Fibroblast of villous mesenchyme (primary cell): ENCODE results near the gene UTP4. TPM values are rescaled to one million over a fixed set of nuclear protein-coding genes. Genes with fewer than 3 reads are reported as not detected.

Source experiments
- DNase-seq: peaks from one replicate; pipeline ENCODE4 v3.0.0-alpha.2; 2010; ENCODE audit warnings: low read depth
- H3K4me3 ChIP-seq: 2 replicates; pipeline ENCODE4 v1.5.1; 2011; ENCODE audit warnings: low read depth, mild to moderate bottlenecking, low read length
- CTCF ChIP-seq: IDR thresholded peaks from 2 replicates; pipeline ENCODE4 v1.5.1; 2012; ENCODE audit warnings: low read depth, mild to moderate bottlenecking, low read length; ENCODE audit not compliant: insufficient read depth
- small RNA-seq: library from RNA; depleted of rRNA; stranded (forward); fragments of <200 nt; gene quantifications from one replicate; pipeline ENCODE3, GENCODE V24; 2012
- total RNA-seq: library from RNA; depleted of rRNA; stranded (reverse); fragments of >200 nt; gene quantifications from 2 replicates; pipeline ENCODE4 v1.2.3, GENCODE V29; 2012

The UTP4 gene
- total RNA-seq, 1 donor, result 22.5 TPM

GRCh38 chr16:69204172-69204571 lies 71.7 kb downstream of the UTP4 start:
- no peak for TF ChIP-seq CTCF
- H3K4me3 ChIP-seq, result no peak overlapping the region
- DNase-seq, result no peak

- no peak for TF ChIP-seq CTCF
- no peak for DNase-seq
- H3K4me3 ChIP-seq, result no peak overlapping the region
Measured at GRCh38 chr16:69209735-69210134, 77.3 kb downstream of the UTP4 start.

GRCh38 chr16:69217433-69217832 lies 85.0 kb downstream of the UTP4 start:
- no peak overlapping the region for H3K4me3 ChIP-seq
- TF ChIP-seq CTCF, result no peak
- DNase-seq, result peak; percentile 81

Small RNA genes lying within 50 kb of the gene (small RNA-seq; reads per million reads assigned to genes)
- gene RF00019 (not detected), gene RNU6-22P (0.94 reads per million, percentile 7 among the genes with 10 or more reads in this experiment)

Other genes starting within 250 kb of the UTP4 start
- 0.32 and 0.43 TPM in 2 replicates for gene HAS3, start 27.0 kb upstream of the UTP4 start, total RNA-seq
- gene CHTF8, start 61 bp upstream of the UTP4 start, total RNA-seq, result 40.6 and 65.2 TPM in 2 replicates
- 40.9 and 73.4 TPM in 2 replicates for gene SNTB2, start 54.5 kb downstream of the UTP4 start, total RNA-seq
- 31.1 and 34.1 TPM in 2 replicates for gene VPS4A, start 178.7 kb downstream of the UTP4 start, total RNA-seq
- 11.7 and 18.7 TPM in 2 replicates for gene PDF, start 197.9 kb downstream of the UTP4 start, total RNA-seq
- 29.0 and 36.3 TPM in 2 replicates for gene COG8, start 206.9 kb downstream of the UTP4 start, total RNA-seq
- 27.1 and 35.4 TPM in 2 replicates for gene NIP7, start 207.1 kb downstream of the UTP4 start, total RNA-seq
- gene TMED6, start 219.1 kb downstream of the UTP4 start, total RNA-seq, result 0.64 TPM in 1 of 2 replicates, not detected in the other